NCI-H748 (cell line): ENCODE measurements around the gene STPG4.
"Not testable (repeated sequence)": the region's sequence is repeated elsewhere in the genome, so short reads cannot be mapped to it uniquely, and the experiment has no call there.

ENCODE experiments used
- DNase-seq: peaks from one replicate; lab custom pipeline; 2025; ENCODE audit not compliant: unreplicated experiment; lab: John Stamatoyannopoulos, UW

The STPG4 gene

DNA sequence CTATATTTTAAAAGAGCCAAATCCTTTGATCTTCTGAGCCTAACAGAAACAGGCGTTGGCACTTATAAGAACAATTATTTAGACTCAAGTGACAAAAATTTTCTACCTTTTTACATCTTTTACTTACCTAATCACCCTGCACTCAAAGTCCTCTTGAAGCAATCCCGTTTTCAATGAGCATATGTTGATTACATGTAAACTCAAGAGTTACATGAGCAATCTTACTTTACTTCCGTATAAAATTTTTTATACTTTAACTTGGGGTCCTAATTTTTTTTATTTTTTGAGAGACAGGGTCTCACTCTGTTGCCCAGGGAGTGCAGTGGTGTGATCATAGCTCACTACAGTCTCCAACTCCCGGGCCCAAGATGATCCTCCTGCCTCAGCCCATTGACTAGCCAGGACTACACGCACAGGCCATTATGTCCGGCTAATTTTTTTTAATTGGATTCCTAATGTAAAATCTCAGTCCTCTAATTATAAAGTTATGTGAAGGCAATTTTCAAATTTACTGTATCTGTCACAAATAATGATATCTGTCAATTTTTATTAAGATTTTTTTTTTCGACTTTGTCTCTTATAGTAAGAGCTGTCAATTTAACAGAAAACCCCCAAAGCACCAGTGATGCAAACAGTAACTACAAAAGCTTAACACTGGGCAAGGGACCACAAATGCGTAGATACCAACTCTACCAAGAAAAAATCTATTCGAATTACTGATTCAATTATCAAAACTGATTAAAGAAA is 19.1 kb upstream of the STPG4 start:
- peak; percentile 3 for DNase-seq

DNA sequence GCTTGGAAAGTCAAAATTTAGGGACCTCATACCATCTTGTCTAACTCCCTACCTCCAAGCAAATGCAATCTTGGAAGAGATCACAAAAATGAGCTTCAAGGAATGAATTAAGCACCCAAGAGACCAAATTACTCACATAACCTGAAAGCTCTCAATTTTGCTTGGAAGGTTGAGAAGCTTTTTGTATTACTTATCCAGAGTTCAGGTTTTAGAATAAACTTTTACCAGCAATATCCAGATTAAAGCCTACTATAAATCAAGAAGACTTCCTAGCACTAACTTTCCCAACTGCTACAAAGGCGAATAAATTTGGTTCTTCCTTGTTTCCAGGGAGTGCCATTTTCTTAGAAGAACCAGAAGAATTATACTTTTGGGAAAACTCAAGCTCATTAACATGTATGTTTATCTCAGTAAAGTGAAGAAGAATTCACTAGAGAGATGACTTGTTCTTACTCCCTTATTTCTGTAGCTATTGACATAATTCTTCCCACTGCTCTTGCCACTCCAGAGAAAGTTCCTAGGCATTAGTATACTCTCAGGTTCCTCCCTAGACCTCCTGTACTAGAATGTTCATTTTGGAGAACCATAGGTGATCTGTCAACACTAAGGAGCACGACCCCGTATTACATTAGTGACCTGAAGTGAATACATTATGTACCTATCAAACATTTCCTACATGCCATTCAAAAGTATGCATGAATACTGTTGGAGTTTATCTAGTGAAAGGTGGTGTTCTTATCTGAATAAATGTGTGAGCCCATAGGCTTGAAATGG is 18.0 kb upstream of the STPG4 start:
- DNase-seq, result no peak

GRCh38 chr2:47172156-47172921 is 17.2 kb upstream of the STPG4 start:
- no peak for DNase-seq

DNA sequence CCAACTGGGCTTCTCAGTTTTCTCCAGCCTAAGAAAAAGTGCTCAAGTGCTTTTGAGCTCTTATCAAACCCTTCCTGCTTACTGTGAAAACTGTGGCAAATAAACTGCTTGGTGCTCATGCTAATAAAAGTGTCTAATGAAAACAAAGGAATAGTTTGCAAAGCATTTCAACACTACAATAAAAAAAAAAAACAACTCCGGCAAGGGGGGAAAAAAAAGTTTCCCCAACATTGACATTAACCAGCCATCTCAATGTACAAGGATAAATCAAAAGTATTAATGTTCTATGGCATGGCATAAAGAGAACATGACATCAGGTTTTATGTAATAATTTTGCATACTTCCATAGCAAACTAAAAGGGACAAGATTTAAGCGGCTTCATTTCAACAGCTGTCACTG is 14.7 kb upstream of the STPG4 start:
- no peak for DNase-seq

DNA sequence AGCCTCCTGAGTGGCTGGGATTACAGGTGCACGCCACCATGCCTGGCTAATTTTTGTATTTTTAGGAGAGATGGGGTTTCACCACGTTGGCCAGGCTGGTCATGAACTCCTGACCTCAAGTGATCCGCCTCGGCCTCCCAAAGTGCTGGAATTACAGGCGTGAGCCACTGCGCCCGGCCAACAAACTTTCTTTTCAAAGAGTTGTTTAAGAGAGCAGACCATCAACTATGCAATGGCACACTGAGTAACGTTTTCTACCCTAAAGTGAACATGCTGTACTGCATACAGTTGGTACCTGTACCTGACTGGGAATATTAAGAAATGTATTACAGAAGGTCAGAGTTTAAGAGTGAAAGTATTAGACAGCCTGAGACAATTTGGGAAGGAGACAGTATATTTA is 13.8 kb upstream of the STPG4 start:
- DNase-seq, result not testable (repeated sequence)

DNA sequence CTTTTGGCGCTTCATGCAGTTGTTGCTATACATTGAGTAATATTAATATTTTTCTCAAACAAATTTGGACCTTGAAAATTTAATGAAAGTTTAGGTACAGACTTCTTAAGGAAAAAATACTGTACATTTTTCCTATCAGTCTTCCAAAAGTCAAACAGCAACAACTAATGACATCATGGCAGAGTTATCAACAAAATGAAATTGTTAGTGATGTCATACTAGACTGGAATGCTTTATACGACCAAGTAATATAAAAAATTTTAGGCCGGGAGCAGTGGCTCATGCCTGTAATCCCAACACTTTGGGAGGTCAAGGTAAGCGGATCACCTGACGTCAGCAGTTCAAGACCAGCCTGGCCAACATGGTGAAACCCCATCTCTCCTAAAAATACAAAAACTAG is 12.0 kb upstream of the STPG4 start:
- no peak for DNase-seq

- no peak for DNase-seq
Observed at GRCh38 chr2:47165001-47165555, 10.0 kb upstream of the STPG4 start.

DNA sequence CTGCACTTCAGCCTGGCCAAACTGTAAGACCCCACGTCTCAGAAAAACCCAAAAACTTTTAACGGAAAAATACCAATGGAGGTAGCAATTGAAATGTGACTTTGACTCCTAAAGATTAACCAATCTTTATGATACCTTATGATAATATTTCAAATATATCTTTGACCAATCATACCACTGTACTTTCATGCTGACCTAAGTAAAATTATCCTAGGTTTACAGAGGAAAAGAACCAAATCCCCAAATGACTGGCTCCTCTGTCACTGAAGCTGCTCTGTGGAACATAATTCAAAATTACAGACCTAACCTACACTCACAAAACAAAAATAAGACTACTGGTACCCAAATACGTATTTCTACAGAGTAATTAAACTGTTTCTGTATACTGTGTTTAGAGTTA is 7.7 kb upstream of the STPG4 start:
- no peak for DNase-seq

DNA sequence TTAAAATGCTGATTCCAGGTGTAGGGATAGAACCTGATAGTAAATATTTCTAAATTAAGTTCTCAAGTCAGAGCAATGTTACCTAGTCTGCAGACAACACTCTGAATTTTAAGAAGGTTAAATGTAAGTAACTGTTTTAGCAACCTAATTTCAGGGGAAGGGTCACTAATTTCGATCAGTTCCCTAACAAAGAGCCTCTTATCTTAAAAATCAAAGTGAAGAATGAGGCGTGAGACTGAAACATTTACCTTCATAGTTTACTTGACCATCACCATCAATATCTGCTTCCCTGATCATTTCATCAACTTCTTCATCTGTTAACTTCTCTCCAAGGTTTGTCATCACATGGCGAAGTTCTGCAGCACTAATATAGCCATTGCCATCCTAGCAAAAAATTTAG is 6.4 kb upstream of the STPG4 start:
- no peak for DNase-seq

GRCh38 chr2:47160660-47161059 is 5.6 kb upstream of the STPG4 start:
- DNase-seq, result no peak

DNA sequence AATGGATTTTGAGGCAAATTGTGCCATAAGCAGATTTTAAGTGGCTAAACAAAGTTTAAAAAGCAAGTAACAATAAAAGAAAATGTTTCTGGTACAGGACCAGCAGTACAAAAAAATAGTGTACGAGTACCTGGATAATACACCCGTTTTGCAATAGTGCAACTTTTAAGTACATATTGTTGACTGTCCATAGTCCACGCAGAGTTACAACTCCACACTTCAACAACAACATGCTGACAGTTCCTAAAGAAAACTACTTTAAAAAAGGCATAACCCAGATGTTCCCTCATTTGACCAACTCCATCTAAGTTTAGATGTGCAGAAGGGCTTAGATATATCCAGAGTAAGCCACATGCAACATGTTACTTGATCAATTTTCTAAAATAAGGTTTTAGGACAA is 5.1 kb upstream of the STPG4 start:
- no peak for DNase-seq

GRCh38 chr2:47159627-47160026 is 4.5 kb upstream of the STPG4 start:
- no peak for DNase-seq

DNA sequence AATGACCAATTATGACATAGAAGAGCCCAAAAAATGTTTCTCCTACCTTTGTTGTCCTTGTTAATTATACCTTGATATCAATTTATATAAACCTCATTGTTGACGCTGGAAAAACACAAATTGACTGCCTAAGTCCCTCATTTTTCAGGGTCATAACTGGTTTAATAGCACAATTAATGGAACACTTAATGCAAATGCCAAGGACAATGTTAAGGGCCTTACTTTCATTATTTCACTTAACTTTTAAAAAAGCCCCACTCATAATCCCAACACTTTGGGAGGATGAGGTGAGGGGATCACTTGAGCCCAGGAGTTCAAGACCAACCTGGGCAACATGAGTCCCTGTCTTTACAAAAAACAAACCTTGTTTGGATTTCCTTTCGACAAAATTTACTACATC is 3.5 kb upstream of the STPG4 start:
- DNase-seq, result no peak

DNA sequence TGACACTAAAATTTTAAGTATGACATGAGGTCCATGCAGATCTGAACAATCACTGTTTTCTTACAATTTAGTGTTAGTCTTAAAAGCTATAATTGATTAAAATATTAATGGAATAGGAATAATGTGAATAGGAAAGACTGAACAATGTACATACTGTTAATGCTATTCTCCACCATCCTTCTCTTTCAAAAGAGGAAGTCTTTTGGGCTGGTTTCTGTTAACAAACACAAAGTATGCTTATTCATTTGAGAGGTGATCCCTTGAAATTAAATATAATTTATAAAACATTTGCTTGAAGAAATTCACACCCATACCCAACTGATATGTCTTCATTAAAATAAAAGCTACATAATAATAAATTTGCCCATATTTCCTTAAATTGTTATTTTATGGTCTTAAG is 2.3 kb downstream of the STPG4 start:
- no peak for DNase-seq

DNA sequence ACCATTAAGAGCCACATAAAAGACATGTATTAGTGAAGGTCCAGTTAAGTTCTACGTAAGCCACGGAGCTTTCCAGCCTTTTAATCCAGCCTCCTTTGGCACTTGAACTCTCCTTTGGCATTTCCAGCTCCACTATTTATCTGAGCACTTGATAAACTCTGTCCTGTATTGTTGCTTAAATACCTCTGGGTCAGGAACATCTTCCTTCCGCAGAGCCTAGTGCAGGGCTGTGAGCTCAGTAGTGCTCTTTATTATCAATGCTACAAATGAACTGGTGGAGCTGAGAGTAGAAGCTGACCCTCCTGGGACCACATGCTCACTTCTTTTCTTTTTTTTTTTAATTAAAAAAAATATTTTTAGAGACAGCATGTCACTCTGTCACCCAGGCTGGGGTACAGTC is 4.9 kb downstream of the STPG4 start:
- no peak for DNase-seq

GRCh38 chr2:47147021-47147420 is 8.1 kb downstream of the STPG4 start:
- no peak for DNase-seq

DNA sequence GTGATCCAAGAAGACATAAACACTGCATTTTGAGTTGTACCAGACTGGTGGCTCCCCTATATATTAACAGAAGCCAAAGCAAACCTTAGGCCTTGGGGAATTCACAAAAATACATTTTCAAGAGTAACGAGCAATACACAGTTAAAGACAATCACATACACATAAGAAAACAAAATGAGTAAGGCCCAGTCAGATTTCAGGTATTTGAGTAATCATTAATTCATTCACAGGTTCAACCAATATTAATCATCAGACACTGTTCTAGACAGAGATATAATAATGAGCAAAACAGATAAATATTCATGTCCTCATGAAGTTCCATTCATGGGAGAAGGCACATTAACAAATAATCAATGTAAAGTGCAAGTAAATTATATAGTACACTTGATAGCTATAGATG is 9.6 kb downstream of the STPG4 start:
- DNase-seq, result no peak

DNA sequence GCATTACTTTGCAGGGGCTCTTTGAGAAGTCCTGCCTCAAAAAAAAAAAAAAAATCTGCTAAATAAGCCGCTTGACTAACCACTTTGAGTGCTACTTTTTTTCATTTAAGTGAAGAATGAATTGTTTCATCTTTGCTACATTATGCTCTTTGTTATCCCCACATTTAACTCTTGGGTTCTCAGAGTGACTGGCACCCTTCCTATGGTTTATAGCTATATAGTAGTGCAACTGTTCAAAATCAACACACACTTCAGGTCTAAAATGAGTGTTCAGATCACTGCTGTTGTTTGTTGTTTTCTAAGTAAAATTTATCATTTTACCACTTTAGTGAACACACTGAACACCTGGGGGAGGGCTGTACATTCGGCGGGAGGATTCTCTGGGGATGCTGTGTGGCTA is 13.6 kb downstream of the STPG4 start:
- no peak for DNase-seq

DNA sequence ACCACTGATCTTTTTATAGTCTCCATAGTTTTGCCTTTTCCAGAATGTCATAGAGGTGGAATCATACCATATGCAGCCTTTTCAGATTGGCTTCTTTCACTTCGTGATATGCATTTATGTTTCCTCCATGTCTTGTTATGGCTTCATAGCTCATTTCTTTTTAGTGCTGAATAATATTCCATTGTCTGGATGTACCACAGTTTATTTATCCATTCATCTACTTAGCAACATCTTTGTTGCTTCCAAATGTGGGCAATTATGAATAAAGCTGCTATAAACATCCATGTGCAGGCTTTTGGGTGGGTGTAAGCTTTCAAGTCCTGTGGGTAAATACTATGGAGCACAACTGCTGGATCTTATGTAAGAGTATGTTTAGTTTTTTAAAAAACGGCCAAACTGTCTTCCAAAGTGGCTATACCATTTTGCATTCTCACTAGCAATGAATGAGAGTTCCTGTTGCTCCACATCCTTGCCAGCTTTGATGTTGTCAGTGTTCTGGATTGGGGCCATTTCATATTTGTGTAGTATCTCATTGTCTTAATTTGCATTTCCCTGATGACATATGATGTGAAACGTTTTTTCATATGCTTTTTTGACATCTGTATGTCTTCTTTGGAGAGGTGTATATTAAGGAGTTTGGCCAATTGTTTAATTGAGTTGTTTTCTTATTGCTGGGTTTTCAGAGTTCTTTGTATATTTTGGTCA is 20.6 kb downstream of the STPG4 start:
- no peak for DNase-seq

DNA sequence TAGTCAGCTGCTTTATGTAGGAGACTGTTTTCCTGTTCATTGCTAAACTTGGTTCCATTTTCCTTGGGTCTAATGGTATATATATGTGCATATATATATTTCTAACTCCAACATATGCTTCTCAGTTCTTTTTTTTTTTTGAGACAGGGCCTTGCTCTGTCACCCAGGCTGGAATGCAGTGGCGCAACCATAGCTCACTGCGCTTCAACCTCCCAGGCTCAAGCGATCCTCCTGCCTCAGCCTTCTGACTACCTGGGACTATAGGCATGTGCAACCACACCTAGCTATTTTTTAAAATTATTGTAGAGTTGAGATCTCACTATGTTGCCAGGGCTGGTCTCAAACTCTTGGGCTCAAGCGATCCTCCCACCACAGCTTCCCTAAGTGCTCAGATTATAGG is 22.1 kb downstream of the STPG4 start:
- no peak for DNase-seq

DNA sequence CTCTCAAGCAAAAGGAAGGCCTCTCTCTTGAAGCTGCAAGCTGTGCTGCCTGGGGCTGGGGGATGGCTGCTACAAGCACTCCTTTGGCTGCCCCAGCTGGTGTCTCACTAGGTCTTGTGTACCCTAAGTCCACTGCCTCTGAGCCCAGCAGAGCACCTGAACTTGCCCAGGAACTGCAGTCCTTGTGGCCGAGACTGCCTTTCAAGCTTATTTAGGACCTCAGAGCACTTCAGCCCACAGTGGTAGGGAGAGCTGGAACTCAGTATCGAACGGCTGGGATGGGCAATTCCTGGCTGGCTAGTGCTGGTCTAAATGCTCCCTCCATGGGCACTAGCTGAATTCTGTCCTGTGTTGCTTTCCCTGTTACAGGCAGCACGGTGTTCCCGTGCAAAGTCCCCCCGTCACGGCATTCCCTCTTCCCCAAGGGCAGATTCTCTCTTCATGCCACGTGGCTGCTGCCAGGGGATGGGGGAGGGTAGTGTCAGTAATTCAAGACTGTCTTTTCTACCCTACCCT is 25.9 kb downstream of the STPG4 start:
- no peak for DNase-seq
